K562 (cell line): Measurements from ENCODE around the gene FAM200A. TPM values are rescaled to one million over a fixed set of nuclear protein-coding genes. Genes with fewer than 3 reads are reported as not detected.

Experiments used
- ARHGAP35 ChIP-seq: fragments of 450-650 bp; IDR thresholded peaks from 2 replicates; pipeline ENCODE4 v1.6.1; 2018; ENCODE audit not compliant: partially characterized antibody
- BRD4 ChIP-seq: fragments of 200-600 bp; sonication (generic); IDR thresholded peaks from 2 replicates; pipeline ENCODE4 v1.6.1; 2017; ENCODE audit warnings: inconsistent platforms
- COPS2 ChIP-seq: fragments of 450-650 bp; conservative IDR thresholded peaks from 2 replicates; pipeline ENCODE4 v1.6.1; 2016; ENCODE audit warnings: mild to moderate bottlenecking, moderate library complexity
- E2F3 ChIP-seq: fragments of 250-450 bp; sonication (Bioruptor Pico); IDR thresholded peaks from 2 replicates; pipeline ENCODE4 v1.4.0; 2020; ENCODE audit warnings: mild to moderate bottlenecking
- GTF2F1 ChIP-seq: IDR thresholded peaks from 2 replicates; pipeline ENCODE4 v1.6.1; 2011; ENCODE audit warnings: low read depth, low read length, improper control_type of control experiment
- HDAC1 ChIP-seq, 2 experiments: fragments of 450-650 bp; IDR thresholded peaks; 2 replicates each; pipeline ENCODE4 v1.6.1; 2016 to 2017; ENCODE audit warnings: inconsistent platforms in 1 of 2, mild to moderate bottlenecking in 1 of 2, moderate library complexity in 1 of 2
- HNRNPH1 ChIP-seq: fragments of 200-400 bp; formaldehyde crosslinking; optimal IDR thresholded peaks from 2 replicates; pipeline ENCODE3; 2017; ENCODE audit warnings: low read depth, mild to moderate bottlenecking, low read length, moderate library complexity
- MAZ ChIP-seq, 2 experiments: fragments of 450-650 bp in 1 of 2; sonication (generic) in 1 of 2; formaldehyde crosslinking; IDR thresholded peaks in 1 of 2; conservative IDR thresholded peaks in 1 of 2; 2 replicates each; pipeline versions ENCODE4 v1.4.0 to v1.5.0; 2020; ENCODE audit warnings: mild to moderate bottlenecking in 1 of 2, missing genetic modification reagents in 1 of 2
- POLR3A ChIP-seq: IDR thresholded peaks from 2 replicates; pipeline ENCODE4 v1.6.1; 2011; ENCODE audit warnings: borderline replicate concordance, mild to moderate bottlenecking, moderate library complexity; ENCODE audit not compliant: insufficient read length, insufficient read depth; ENCODE audit errors: extremely low read depth
- TCF7 ChIP-seq: sonication (generic); IDR thresholded peaks from 2 replicates; pipeline ENCODE4 v1.6.1; 2016; ENCODE audit warnings: antibody characterized with exemption, borderline replicate concordance
- ZKSCAN8 ChIP-seq: fragments of 200-800 bp; sonication (Bioruptor generic); IDR thresholded peaks from 2 replicates; pipeline ENCODE4 v1.6.1; 2016; ENCODE audit warnings: missing genetic modification characterization, missing compliant biosample characterization
- ZNF830 ChIP-seq: fragments of 250-450 bp; sonication (Bioruptor Pico); IDR thresholded peaks from 2 replicates; pipeline ENCODE4 v1.5.0; 2021; ENCODE audit warnings: mild to moderate bottlenecking
- polyA plus RNA-seq, 8 experiments: library from polyadenylated mRNA; depleted of rRNA in 4 of 8; stranded (reverse) in 5 of 8; unstranded in 3 of 8; fragments of >200 nt; fragmentation: Nextera tagmentation in 2 of 8; fragmentation: Illumina TruSeq in 1 of 8; extraction: Ambion mirVana in 2 of 8; extraction: Trizol in 1 of 8; gene quantifications; 2 replicates each; pipeline versions ENCODE4 v1.2.1 to v1.2.3, GENCODE V29; 2011 to 2014; ENCODE audit warnings: inconsistent platforms in 1 of 8, missing spikeins in 1 of 8
- total RNA-seq, 7 experiments: library from RNA; depleted of rRNA in 6 of 7; stranded (reverse); fragments of >200 nt in 6 of 7; fragmentation: Illumina TruSeq in 2 of 7; extraction: Trizol in 2 of 7; gene quantifications; 2 replicates each; pipeline versions ENCODE4 v1.2.1 to v1.2.3, GENCODE V29; 2011 to 2021; ENCODE audit warnings: low replicate concordance in 1 of 7
- TF ChIP-seq, protein P1 (sequence below): fragments of 250-450 bp; sonication (Bioruptor Pico); IDR thresholded peaks from 2 replicates; pipeline ENCODE4 v1.4.0; 2020; ENCODE audit warnings: mild to moderate bottlenecking, moderate library complexity, borderline replicate concordance
- TF ChIP-seq, protein P2 (sequence below), 2 experiments: fragments of 450-650 bp in 1 of 2; sonication (generic) in 1 of 2; formaldehyde crosslinking in 1 of 2; IDR thresholded peaks in 1 of 2; conservative IDR thresholded peaks in 1 of 2; 2 replicates each; pipeline versions ENCODE4 v1.6.1 to v1.8.1; 2016 to 2023; ENCODE audit warnings: mild to moderate bottlenecking in 2 of 2, moderate library complexity in 2 of 2, inconsistent platforms in 1 of 2, missing genetic modification reagents in 1 of 2
- TF ChIP-seq, protein P3 (sequence below): sonication (generic); formaldehyde crosslinking; IDR thresholded peaks from 2 replicates; pipeline ENCODE4 v1.8.0; 2022; ENCODE audit warnings: mild to moderate bottlenecking, missing genetic modification reagents, borderline replicate concordance
- TF ChIP-seq, protein P4 (sequence below): fragments of 250-450 bp; sonication (Bioruptor Pico); IDR thresholded peaks from 2 replicates; pipeline ENCODE4 v1.8.0; 2021; ENCODE audit warnings: moderate library complexity, mild to moderate bottlenecking, inconsistent platforms
- TF ChIP-seq, protein P5 (sequence below): sonication (generic); formaldehyde crosslinking; IDR thresholded peaks from 2 replicates; pipeline ENCODE4 v1.5.0; 2020; ENCODE audit warnings: missing genetic modification reagents

Gene FAM200A
- total and polyA plus RNA-seq, 9 of the 15 experiments (the other 6 are each of a cell fraction or from before 2014, with no cell fraction given) = 3.3 to 11.2 (median 8.3) TPM

DNA sequence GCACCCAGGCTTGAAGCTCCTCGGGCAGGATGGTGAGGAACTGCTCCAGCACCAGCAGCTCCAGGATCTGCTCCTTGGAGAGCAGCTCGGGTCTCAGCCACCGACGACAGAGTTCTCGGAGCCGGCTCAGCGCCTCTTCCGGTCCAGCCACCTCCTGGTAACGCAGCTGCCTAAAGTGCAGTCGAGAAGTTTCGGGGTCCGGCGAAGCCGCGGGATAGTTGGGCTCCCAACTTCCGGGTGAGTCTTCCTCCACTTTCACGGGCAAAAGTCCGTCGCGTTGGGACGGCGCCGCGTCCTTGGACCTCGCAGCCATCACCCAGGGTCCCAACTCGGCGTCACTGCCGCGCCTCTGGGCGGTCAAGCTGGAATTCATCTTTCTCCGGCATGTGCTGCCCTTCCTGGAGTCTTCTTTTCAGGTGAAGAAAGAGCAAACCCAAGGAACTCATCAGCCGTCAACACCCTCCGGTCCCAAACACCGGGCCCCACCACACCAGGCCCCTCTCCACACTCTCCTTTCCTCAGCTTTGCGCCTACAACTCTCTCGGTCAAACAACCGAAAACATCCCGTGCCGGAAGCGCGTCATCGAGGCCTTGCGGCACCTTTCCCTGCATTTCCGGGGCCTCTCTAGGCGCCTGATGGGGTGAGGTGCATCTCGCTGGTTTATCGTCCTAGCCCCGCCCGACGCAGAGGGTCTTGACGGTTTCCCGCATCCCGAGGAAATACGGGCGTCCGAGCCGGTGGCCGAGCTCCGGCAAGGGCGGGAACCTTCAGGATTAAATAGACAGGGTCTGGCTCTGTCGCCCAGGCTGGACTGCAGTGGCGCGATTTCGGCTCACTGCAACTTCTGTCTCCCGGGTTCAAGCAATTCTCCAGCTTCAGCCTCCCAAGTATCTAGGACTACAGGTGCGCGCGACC lies 51.9 kb downstream of the FAM200A start, which contains the start of gene ZNF394 (continued):
- TF ChIP-seq, protein P1, sequence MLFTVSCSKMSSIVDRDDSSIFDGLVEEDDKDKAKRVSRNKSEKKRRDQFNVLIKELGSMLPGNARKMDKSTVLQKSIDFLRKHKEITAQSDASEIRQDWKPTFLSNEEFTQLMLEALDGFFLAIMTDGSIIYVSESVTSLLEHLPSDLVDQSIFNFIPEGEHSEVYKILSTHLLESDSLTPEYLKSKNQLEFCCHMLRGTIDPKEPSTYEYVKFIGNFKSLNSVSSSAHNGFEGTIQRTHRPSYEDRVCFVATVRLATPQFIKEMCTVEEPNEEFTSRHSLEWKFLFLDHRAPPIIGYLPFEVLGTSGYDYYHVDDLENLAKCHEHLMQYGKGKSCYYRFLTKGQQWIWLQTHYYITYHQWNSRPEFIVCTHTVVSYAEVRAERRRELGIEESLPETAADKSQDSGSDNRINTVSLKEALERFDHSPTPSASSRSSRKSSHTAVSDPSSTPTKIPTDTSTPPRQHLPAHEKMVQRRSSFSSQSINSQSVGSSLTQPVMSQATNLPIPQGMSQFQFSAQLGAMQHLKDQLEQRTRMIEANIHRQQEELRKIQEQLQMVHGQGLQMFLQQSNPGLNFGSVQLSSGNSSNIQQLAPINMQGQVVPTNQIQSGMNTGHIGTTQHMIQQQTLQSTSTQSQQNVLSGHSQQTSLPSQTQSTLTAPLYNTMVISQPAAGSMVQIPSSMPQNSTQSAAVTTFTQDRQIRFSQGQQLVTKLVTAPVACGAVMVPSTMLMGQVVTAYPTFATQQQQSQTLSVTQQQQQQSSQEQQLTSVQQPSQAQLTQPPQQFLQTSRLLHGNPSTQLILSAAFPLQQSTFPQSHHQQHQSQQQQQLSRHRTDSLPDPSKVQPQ (CRISPR knock-in tag) = no peak
- TF ChIP-seq BRD4 = 0 out of 2 replicates have a peak, but pooled peaks have one; percentile 89
- TF ChIP-seq E2F3 (CRISPR knock-in tag) = no peak
- no peak for TF ChIP-seq COPS2
- TF ChIP-seq, protein P2, sequence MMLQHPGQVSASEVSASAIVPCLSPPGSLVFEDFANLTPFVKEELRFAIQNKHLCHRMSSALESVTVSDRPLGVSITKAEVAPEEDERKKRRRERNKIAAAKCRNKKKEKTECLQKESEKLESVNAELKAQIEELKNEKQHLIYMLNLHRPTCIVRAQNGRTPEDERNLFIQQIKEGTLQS (IDR thresholded peaks at IDR 0.05) = peak; percentile 62; the same call in 1 of the 2 replicates
- TF ChIP-seq, protein P2 (CRISPR knock-in tag; conservative IDR thresholded peaks at IDR 0.05) = peak; percentile 77
- no peak for TF ChIP-seq POLR3A
- no peak for TF ChIP-seq ZKSCAN8
- no peak for TF ChIP-seq TCF7
- peak; percentile 72 to 82; a peak in 3 of 4 replicates for TF ChIP-seq MAZ (CRISPR knock-in tag; conservative IDR thresholded peaks at IDR 0.05 in 1 of 2, IDR thresholded peaks at IDR 0.05 in 1 of 2)
- TF ChIP-seq HDAC1 (IDR thresholded peaks at IDR 0.05) = peak in 1 of 2 experiments; percentile 96; a peak in 2 of 4 replicates
- no peak for TF ChIP-seq HNRNPH1
- TF ChIP-seq, protein P3, sequence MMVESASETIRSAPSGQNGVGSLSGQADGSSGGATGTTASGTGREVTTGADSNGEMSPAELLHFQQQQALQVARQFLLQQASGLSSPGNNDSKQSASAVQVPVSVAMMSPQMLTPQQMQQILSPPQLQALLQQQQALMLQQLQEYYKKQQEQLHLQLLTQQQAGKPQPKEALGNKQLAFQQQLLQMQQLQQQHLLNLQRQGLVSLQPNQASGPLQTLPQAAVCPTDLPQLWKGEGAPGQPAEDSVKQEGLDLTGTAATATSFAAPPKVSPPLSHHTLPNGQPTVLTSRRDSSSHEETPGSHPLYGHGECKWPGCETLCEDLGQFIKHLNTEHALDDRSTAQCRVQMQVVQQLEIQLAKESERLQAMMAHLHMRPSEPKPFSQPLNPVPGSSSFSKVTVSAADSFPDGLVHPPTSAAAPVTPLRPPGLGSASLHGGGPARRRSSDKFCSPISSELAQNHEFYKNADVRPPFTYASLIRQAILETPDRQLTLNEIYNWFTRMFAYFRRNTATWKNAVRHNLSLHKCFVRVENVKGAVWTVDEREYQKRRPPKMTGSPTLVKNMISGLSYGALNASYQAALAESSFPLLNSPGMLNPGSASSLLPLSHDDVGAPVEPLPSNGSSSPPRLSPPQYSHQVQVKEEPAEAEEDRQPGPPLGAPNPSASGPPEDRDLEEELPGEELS (CRISPR knock-in tag) = no peak
- no peak for TF ChIP-seq ARHGAP35
- no peak for TF ChIP-seq GTF2F1
- TF ChIP-seq, protein P4, sequence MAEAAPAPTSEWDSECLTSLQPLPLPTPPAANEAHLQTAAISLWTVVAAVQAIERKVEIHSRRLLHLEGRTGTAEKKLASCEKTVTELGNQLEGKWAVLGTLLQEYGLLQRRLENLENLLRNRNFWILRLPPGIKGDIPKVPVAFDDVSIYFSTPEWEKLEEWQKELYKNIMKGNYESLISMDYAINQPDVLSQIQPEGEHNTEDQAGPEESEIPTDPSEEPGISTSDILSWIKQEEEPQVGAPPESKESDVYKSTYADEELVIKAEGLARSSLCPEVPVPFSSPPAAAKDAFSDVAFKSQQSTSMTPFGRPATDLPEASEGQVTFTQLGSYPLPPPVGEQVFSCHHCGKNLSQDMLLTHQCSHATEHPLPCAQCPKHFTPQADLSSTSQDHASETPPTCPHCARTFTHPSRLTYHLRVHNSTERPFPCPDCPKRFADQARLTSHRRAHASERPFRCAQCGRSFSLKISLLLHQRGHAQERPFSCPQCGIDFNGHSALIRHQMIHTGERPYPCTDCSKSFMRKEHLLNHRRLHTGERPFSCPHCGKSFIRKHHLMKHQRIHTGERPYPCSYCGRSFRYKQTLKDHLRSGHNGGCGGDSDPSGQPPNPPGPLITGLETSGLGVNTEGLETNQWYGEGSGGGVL (CRISPR knock-in tag) = no peak
- TF ChIP-seq ZNF830 (CRISPR knock-in tag) = no peak
- TF ChIP-seq, protein P5, sequence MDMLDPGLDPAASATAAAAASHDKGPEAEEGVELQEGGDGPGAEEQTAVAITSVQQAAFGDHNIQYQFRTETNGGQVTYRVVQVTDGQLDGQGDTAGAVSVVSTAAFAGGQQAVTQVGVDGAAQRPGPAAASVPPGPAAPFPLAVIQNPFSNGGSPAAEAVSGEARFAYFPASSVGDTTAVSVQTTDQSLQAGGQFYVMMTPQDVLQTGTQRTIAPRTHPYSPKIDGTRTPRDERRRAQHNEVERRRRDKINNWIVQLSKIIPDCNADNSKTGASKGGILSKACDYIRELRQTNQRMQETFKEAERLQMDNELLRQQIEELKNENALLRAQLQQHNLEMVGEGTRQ (CRISPR knock-in tag) = no peak
